PFSK-1 (cell line): ENCODE data around the gene SLC6A9.

Source experiments
- FOXP2 ChIP-seq: optimal IDR thresholded peaks from 2 replicates; pipeline ENCODE3; 2011; ENCODE audit warnings: borderline replicate concordance, control low read depth, inconsistent platforms; ENCODE audit not compliant: insufficient read depth; ENCODE audit errors: extremely low read length, extremely low read depth
- POLR2AphosphoS5 ChIP-seq: IDR thresholded peaks from 2 replicates; pipeline ENCODE4 v1.6.1; 2012; ENCODE audit warnings: low read depth, mild to moderate bottlenecking, control low read depth, low read length, moderate library complexity
- REST ChIP-seq, 2 experiments: IDR thresholded peaks; 2 replicates each; pipeline versions ENCODE4 v1.6.1 to v1.8.0; 2011 to 2012; ENCODE audit warnings: low read depth in 2 of 2, low read length in 2 of 2, control low read depth in 1 of 2, inconsistent platforms in 1 of 2, mild to moderate bottlenecking in 1 of 2, moderate library complexity in 1 of 2; ENCODE audit not compliant: insufficient read depth in 1 of 2
- SIN3A ChIP-seq: IDR thresholded peaks from 2 replicates; pipeline ENCODE4 v1.6.1; 2012; ENCODE audit warnings: mild to moderate bottlenecking, low read length, moderate library complexity, borderline replicate concordance; ENCODE audit not compliant: insufficient read depth
- TAF1 ChIP-seq: IDR thresholded peaks from 2 replicates; pipeline ENCODE4 v1.6.1; 2012; ENCODE audit warnings: low read length, control low read depth, borderline replicate concordance; ENCODE audit not compliant: insufficient read depth

Gene SLC6A9

DNA sequence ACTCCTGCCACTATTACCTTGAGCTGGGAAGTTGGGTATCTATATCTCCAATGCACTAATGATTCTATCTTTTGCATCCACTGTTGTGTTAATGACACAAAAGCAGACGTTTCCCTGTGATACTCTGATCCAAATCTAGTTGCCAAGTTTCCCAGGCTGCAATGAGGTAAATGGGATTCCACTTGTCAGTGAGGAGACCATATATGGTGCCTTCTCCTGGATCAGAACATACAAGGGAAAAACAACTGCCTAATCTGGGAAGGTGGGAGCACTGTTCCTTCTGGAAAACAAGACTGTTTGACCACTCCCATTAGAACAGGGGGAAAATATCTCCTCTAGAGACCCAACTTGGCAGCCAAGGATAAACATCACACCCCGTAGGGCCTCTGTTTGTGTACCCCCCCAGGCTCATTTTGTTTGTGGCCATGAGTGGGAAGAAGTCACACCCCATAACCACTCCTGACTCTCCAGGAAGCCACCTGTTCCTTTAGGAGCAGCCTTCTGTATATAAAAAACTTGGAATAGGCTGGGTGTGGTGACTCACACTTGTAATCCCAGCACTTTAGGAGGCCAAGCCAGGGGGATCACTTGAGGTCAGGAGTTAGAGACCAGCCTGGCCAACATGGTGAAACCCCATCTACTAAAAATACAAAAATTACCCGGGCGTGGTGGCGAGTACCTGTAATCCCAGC is 28.5 kb upstream of the SLC6A9 start:
- no peak for TF ChIP-seq REST (IDR thresholded peaks at IDR 0.05; ENCODE audit: insufficient read depth in 1 of 2, low read depth in 2 of 2, low read length in 2 of 2)
- TF ChIP-seq FOXP2: no peak
- no peak for TF ChIP-seq TAF1
- no peak for TF ChIP-seq SIN3A
- TF ChIP-seq POLR2AphosphoS5: no peak

DNA sequence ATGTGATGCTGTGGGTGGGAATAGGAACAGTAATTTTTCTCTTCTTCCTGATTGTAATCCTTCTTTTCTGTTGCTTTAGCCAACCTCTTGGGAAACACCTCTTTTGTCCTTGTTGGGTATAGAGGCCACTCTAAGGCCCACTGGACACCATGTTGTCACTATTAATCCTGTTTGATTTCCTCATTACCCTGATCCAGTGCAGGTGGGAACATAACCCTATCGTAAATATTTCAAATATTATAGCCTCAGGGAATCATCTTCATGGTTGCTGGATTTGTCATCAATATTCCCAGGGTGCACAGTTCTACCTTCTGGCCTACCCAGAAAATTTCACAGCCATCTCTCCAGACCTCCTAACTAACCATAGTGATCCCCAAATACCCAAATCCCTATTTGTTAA is 27.9 kb upstream of the SLC6A9 start:
- TF ChIP-seq TAF1: no peak
- no peak for TF ChIP-seq SIN3A
- TF ChIP-seq FOXP2: no peak
- TF ChIP-seq REST (IDR thresholded peaks at IDR 0.05; ENCODE audit: insufficient read depth in 1 of 2, low read depth in 2 of 2, low read length in 2 of 2): no peak

GRCh38 chr1:44057293-44057692 is 26.0 kb upstream of the SLC6A9 start:
- TF ChIP-seq FOXP2: no peak
- no peak for TF ChIP-seq TAF1
- TF ChIP-seq POLR2AphosphoS5: no peak
- no peak for TF ChIP-seq REST (IDR thresholded peaks at IDR 0.05; ENCODE audit: insufficient read depth in 1 of 2, low read depth in 2 of 2, low read length in 2 of 2)
- no peak for TF ChIP-seq SIN3A

DNA sequence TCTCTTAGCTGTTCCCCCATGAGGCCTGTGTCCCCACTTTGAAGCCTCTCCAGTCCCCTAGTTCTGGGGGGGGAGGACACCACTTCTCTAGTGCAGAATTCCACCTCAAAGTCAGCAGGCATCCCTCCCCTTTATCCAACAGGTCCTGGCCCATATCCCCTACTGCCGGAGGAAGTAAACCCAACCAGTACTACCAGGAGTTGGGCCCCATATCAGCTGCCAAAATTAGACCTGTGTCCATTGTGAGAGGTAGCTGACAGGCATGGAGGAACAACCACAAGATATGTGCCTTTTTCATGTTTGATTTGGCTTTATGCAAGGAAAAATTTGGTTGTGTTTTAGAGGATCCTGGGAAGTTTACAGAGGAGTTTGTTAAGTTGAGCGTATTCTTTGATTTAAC is 22.1 kb upstream of the SLC6A9 start:
- TF ChIP-seq SIN3A (no peak), FOXP2 (no peak), REST (IDR thresholded peaks at IDR 0.05; ENCODE audit: insufficient read depth in 1 of 2, low read depth in 2 of 2, low read length in 2 of 2) (no peak), TAF1 (no peak), POLR2AphosphoS5 (no peak)

- no peak for TF ChIP-seq FOXP2
- TF ChIP-seq POLR2AphosphoS5: no peak
- no peak for TF ChIP-seq SIN3A
Measured at GRCh38 chr1:44050261-44050660, 19.0 kb upstream of the SLC6A9 start.
